ENCODE data around the gene MORF4L1. TPM values are rescaled to one million over a fixed set of nuclear protein-coding genes. Genes with fewer than 3 reads are reported as not detected.
"Not testable (repeated sequence)": the region's sequence is repeated elsewhere in the genome, so short reads cannot be mapped to it uniquely, and the experiment has no call there.

The MORF4L1 gene
- total RNA-seq, 3 donors from 2014 or later, result 224 to 276 (median 236) TPM

DNA sequence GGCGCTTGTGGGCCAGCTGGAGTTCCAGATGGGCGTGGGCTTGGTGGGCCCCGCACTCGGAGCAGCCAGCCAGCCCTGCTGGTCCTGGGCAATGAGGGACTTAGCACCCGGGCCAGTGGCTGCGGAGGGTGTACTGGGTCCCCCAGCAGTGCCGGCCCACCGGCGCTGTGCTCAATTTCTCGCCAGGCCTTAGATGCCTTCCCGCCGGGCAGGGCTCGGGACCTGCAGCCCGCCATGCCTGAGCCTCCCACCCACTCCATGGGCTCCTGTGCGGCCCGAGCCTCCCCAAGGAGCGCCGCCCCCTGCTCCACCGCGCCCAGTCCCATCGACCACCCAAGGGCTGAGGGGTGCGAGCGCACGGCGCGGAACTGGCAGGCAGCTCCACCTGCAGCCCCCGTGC is 25.8 kb upstream of the MORF4L1 start:
- H3K4me1 Mint-ChIP-seq (ENCODE audit: low read depth); H3K27me3 Mint-ChIP-seq (ENCODE audit: low read depth); H3K36me3 Mint-ChIP-seq (ENCODE audit: insufficient read depth); H3K4me3 Mint-ChIP-seq; ATAC-seq; DNase-seq; H3K9me3 Mint-ChIP-seq: not testable (repeated sequence)

DNA sequence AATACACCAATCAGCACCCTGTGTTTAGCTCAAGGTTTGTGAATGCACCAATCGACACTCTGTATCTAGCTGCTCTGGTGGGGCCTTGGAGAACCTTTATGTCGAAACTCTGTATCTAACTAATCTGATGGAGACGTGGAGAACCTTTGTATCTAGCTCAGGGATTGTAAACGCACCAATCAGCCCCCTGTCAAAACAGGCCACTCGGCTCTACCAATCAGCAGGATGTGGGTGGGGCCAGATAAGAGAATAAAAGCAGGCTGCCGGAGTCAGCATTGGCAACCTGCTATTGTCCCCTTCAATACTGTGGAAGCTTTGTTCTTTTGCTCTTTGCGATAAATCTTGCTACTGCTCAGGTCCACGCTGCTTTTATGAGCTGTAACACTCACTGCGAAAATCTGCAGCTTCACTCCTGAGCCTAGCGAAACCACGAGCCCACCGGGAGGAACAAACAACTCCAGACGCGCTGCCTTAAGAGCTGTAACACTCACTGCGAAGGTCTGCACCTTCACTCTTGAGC is 25.2 kb upstream of the MORF4L1 start:
- not testable (repeated sequence) for H3K4me3 Mint-ChIP-seq; DNase-seq; ATAC-seq; H3K9me3 Mint-ChIP-seq; H3K36me3 Mint-ChIP-seq (ENCODE audit: insufficient read depth); H3K4me1 Mint-ChIP-seq (ENCODE audit: low read depth); H3K27me3 Mint-ChIP-seq (ENCODE audit: low read depth)

DNA sequence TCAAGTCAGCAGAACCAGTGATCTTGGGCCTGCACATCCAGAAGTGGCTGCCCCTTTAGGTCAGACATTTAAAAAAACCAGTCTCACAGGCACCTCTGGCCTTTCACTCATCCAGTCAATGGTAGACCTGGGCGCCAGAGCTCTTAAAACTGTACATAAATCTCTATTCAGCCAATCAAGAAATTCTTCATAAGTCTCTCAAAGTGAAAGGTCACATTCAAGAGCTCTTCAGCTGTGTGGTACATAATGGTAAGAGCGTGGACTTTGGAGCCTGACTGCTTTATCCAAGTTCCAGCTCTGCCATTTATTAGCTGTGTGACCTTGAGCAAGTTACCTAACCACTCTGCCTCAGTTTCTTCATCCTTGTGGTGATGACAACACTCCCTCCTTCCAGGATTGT is 22.3 kb upstream of the MORF4L1 start:
- peaks cover 2% of the 10 kb centered on the region for H3K36me3 Mint-ChIP-seq (ENCODE audit: insufficient read depth)
- no peak for DNase-seq
- no peaks in the 10 kb centered on the region for H3K9me3 Mint-ChIP-seq

DNA sequence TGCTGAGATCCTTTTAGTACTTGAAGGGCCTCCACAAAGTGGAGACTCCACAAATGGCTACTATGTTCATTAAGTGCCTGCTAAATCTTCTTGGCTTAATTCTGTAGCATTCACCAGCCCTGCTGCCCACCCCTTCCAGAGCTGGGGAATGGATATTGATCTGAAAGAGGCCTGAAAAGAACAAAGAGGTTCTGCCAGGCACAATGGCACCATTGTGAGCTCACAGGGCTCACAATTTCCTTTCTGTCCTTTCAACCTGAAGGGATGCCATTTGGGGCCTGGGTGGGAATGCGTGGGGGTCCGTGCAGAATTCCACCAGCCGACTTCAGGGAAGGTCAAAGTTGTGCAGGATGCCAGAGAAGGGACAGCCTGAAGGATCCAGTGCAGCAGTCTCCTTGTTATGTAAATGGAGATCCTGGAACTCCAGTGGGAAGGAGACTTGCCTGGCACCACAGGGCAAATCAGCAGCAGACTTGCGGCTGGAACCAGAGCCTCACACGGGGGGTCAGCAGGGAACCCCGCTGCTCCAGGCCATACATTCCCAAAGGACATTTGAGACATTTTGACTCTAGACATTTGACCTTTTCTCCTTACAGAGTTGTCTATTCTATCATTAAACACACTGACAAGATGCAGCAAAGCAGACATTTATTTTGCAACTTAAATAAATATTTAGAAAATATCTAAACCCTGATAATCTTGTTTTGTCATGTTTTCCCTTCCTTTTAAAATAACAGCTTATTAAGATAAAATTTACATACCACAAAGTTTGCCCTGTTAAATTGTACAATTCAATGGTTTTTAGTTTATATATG is 21.5 kb upstream of the MORF4L1 start:
- Mint-ChIP-seq H3K4me1 (ENCODE audit: low read depth) (no peaks in the 10 kb centered on the region), H3K9me3 (no peaks in the 10 kb centered on the region), H3K36me3 (ENCODE audit: insufficient read depth) (peaks cover 2% of the 10 kb centered on the region), H3K4me3 (no peak overlapping the region), H3K27me3 (ENCODE audit: low read depth) (peaks cover 3% of the 10 kb centered on the region)
- ATAC-seq (no peak), DNase-seq (no peak)

More for the DNA sequence above, 22.3 kb upstream of the MORF4L1 start:
- H3K4me1 Mint-ChIP-seq (ENCODE audit: low read depth), result no peaks in the 10 kb centered on the region
- no peak for ATAC-seq
- H3K4me3 Mint-ChIP-seq, result no peak overlapping the region
- peaks cover 3% of the 10 kb centered on the region for H3K27me3 Mint-ChIP-seq (ENCODE audit: low read depth)

DNA sequence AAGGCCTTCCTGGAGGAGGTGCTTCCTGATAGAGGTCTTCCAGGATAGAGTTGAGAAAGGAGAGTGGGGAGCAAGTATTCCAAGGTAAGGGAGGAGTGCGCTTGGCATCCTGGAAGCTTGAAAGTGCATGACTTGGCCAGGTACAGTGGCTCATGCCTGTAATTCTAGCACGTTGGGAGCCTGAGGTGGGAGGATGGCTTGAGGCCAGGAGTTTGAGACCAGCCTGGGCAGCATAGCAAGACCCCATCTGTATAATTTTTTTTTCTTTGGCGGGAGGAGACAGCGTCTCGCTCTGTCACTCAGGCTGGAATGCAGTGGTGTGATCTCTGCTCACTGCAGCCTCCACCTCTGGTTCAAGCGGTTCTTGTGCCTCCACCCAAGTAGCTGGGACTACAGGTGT is 19.2 kb upstream of the MORF4L1 start:
- Mint-ChIP-seq H3K27me3 (ENCODE audit: low read depth) (peaks cover 3% of the 10 kb centered on the region), H3K4me1 (ENCODE audit: low read depth) (no peaks in the 10 kb centered on the region), H3K9me3 (no peaks in the 10 kb centered on the region), H3K36me3 (ENCODE audit: insufficient read depth) (peaks cover 2% of the 10 kb centered on the region), H3K4me3 (no peak overlapping the region)
- ATAC-seq (no peak), DNase-seq (no peak)

DNA sequence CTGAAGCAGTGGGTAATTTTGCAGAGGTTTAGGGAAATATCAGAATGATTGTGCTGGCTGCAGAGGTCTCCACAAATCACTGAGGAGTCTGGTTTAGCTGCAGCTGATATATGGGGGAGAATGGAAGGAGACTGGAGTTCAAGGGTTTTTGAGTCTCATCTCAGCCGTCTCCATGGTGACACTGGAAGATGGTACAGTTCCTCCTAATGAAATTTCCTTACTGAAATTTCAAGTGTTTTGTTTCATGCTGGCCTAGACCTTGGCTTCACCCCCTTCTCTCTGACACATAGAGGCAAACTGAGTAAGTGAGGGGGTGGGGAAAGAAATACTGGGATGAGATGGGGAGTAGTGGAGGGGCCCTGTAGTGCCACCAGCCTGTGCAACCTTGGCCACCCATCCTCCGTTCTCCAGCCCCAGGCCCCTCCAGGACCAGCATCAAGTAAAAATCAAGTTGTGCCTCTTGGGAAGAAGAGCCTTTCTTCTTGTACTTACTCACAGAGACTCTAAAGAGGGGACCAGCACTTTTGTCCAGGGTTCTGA is 17.8 kb upstream of the MORF4L1 start:
- peaks cover 1% of the 10 kb centered on the region for H3K4me1 Mint-ChIP-seq (ENCODE audit: low read depth)
- peaks cover 3% of the 10 kb centered on the region for H3K27me3 Mint-ChIP-seq (ENCODE audit: low read depth)
- peaks cover 2% of the 10 kb centered on the region for H3K36me3 Mint-ChIP-seq (ENCODE audit: insufficient read depth)
- H3K9me3 Mint-ChIP-seq, result no peaks in the 10 kb centered on the region
- ATAC-seq (no peak), DNase-seq (no peak)
- H3K4me3 Mint-ChIP-seq, result no peak overlapping the region

DNA sequence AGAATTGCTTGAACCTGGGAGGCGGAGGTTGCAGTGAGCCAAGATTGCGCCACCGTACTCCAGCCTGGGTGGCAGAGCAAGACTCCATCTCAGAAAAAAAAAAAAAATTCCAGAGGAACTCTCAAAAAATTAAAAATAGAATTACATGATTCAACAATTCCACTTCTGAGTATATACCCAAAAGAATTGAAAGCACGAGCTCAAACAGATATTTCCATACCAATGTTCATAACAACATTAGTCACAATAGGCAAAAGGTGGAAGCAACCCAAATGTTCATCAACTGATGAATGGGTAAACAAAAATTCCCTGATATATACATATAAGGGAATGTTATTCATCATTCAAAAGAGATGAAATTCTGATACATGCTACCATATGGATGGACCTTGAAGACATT is 16.9 kb upstream of the MORF4L1 start:
- H3K27me3 Mint-ChIP-seq (ENCODE audit: low read depth), result peaks cover 3% of the 10 kb centered on the region
- H3K4me1 Mint-ChIP-seq (ENCODE audit: low read depth), result peaks cover 5% of the 10 kb centered on the region
- ATAC-seq (no peak), DNase-seq (no peak)
- H3K4me3 Mint-ChIP-seq, result no peak overlapping the region
- H3K36me3 Mint-ChIP-seq (ENCODE audit: insufficient read depth), result peaks cover 2% of the 10 kb centered on the region
- H3K9me3 Mint-ChIP-seq, result no peaks in the 10 kb centered on the region

DNA sequence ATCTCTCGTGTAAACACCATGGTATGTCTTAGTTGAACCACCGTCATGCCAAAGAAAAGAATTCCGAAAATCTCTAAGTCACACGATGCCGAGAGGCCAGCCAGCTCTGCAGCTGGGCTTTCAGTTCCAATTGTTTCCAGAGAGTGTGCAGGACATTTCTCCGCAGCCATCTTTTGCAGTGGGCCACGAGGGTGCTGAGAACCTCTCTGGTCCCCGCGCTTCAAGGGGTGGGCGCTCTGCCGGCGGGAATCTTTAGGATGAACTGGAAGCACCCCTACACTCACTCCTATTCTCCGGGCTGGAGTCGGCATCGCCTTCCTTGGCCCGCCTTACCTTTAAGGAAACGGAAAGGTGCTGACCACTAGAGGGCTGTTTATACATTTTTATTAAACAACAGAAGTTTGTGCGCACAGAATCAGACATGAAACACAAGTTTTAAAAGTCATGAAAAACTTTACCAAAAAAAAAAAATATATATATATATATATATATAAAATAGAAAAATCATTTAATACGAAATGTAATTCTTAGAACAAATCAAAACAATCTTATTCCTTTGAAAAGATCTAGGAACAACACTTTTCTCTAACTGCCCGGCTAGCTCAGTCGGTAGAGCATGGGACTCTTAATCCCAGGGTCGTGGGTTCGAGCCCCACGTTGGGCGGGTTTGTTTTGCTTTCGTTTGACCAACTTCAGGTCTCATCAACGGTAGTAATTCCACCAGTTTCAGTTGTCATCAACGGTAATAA is 12.5 kb upstream of the MORF4L1 start:
- Mint-ChIP-seq H3K4me1 (ENCODE audit: low read depth) (peaks cover 5% of the 10 kb centered on the region), H3K9me3 (no peaks in the 10 kb centered on the region), H3K27me3 (ENCODE audit: low read depth) (no peaks in the 10 kb centered on the region)

DNA sequence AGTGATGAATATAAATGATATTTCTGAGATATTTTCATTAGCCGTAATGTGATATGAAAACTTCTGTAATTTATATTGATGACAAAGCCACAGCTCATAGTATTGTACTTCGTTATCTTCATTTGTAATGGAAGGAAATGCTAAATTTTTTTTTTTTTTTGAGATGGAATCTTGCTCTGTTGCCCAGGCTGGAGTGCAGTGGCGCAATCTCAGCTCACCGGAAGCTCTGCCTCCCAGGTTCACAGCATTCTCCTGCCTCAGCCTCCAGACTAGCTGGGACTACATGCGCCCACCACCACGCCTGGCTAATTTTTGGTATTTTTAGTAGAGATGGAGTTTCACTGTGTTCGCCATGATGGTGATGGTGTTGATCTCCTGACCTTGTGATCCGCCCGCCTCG is 7.1 kb upstream of the MORF4L1 start:
- H3K9me3 Mint-ChIP-seq; H3K36me3 Mint-ChIP-seq (ENCODE audit: insufficient read depth): not testable (repeated sequence)

More for the DNA sequence above, 12.5 kb upstream of the MORF4L1 start:
- ATAC-seq (peak; percentile 90 to 92), DNase-seq (peak; percentile 70)
- H3K36me3 Mint-ChIP-seq (ENCODE audit: insufficient read depth), result no peaks in the 10 kb centered on the region
- H3K4me3 Mint-ChIP-seq, result peak overlapping the region; percentile 79

DNA sequence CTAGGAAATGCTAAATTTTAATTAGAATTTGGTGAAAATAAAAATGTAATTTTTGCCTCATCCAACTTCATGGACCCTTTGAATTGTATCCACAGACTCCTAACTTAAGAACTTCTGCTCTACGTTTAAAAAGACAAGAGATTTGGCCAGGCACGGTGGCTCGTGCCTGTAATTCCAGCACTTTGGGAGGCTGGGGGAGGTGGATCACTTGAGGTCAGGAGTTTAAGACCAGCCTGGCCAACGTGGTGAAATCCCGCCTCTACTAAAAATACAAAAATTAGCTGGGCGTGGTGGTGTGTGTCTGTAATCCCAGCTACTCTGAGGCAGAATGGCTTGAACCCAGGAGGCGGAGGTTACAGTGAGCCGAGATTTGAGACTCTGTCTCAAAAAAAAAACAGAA is 6.7 kb upstream of the MORF4L1 start:
- ATAC-seq, DNase-seq: not testable (repeated sequence)

More for the DNA sequence above, 7.1 kb upstream of the MORF4L1 start:
- H3K4me1 Mint-ChIP-seq (ENCODE audit: low read depth); ATAC-seq; H3K27me3 Mint-ChIP-seq (ENCODE audit: low read depth); DNase-seq; H3K4me3 Mint-ChIP-seq: not testable (repeated sequence)

DNA sequence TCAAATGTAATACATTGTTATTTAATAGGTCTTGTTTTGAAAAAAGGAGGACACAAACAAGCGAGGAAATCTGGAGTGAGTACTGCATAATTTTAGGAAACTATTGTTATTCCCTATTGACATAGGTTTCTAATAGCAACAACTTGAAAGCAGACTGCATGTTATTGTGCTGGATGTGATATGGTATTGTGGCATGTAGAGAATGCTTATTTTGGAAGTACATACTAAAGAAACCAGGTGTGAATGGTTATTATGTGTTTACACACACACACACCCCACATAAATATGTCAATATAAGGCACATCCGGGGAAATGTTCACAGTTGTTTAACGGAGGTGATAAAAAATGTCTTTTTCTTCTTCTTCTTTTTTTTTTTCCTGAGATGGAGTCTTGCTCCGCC is 5.9 kb upstream of the MORF4L1 start:
- H3K36me3 Mint-ChIP-seq (ENCODE audit: insufficient read depth), result no peaks in the 10 kb centered on the region

More for the DNA sequence above, 6.7 kb upstream of the MORF4L1 start:
- not testable (repeated sequence) for H3K27me3 Mint-ChIP-seq (ENCODE audit: low read depth); H3K4me1 Mint-ChIP-seq (ENCODE audit: low read depth); H3K36me3 Mint-ChIP-seq (ENCODE audit: insufficient read depth); H3K9me3 Mint-ChIP-seq; H3K4me3 Mint-ChIP-seq

DNA sequence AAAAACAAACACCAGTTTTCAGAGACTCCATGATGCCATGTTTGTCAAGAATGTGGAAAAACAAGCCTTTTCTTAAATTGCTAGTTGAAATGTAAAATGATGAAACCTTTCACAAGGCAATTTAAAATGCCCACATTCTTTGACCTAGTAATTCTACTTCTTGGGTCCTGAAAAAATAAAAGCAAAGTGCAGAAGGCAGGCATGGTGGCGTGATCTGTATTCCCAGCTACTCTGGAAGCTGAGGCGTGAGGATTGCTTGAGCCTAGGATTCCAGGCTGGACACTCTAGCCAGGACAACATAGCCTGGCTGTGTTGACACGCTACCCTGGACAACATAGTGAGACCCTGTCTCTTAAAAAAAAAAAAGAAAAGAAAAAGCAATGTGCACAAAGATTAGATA is 4.3 kb upstream of the MORF4L1 start:
- Mint-ChIP-seq H3K9me3 (no peaks in the 10 kb centered on the region), H3K4me3 (no peak overlapping the region), H3K4me1 (ENCODE audit: low read depth) (peaks cover 6% of the 10 kb centered on the region), H3K36me3 (ENCODE audit: insufficient read depth) (no peaks in the 10 kb centered on the region), H3K27me3 (ENCODE audit: low read depth) (no peaks in the 10 kb centered on the region)
- DNase-seq, result no peak
- ATAC-seq, result no peak

More for the DNA sequence above, 5.9 kb upstream of the MORF4L1 start:
- H3K4me3 Mint-ChIP-seq, result no peak overlapping the region
- no peaks in the 10 kb centered on the region for H3K27me3 Mint-ChIP-seq (ENCODE audit: low read depth)
- ATAC-seq (no peak), DNase-seq (no peak)
- peaks cover 2% of the 10 kb centered on the region for H3K4me1 Mint-ChIP-seq (ENCODE audit: low read depth)
- H3K9me3 Mint-ChIP-seq, result no peaks in the 10 kb centered on the region

DNA sequence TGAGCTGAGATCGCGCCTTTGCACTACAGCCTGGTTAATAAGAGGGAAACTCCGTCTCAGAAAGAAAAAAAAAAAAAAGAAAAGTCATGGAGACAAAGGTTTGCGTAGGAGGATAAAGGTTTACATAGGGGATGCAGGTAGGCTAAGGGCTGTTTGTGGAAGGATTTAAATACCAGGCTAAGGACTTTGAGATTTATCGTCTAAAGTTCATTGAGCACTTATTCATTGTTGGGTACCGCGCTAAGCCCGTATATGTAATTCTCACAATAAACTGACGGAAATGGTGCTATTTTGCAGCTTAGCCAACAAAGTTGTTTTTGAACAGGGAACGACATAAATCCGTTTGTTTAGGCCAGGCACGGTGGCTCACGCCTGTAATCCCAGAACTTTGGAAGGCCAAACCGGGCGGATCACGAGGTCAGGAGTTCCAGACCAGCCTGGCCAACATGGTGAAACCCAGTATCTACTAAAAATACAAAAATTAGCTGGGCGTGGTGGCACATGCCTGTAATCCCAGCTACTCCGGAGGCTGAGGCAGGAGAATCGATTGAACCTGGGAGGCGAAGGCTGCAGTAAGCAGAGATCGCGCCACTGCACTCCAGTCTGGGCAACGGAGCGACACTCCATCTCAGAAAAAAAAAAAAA is 1.1 kb upstream of the MORF4L1 start:
- Mint-ChIP-seq H3K4me3 (peak overlapping the region; percentile 72), H3K4me1 (ENCODE audit: low read depth) (peaks cover 25% of the 10 kb centered on the region)
- not testable (repeated sequence) for H3K36me3 Mint-ChIP-seq (ENCODE audit: insufficient read depth); ATAC-seq; DNase-seq; H3K9me3 Mint-ChIP-seq; H3K27me3 Mint-ChIP-seq (ENCODE audit: low read depth)

Data from activated T-cell treated with anti-CD3 and anti-CD28 coated beads, Interleukin-2, amount 50 U/mL, for 4 hours (primary cell).